Calu3 (cell line): ENCODE data around the gene PYURF. TPM values are rescaled to one million over a fixed set of nuclear protein-coding genes. Genes with fewer than 3 reads are reported as not detected.

Experiments
- BruUV-seq: library from RNA; stranded (reverse); fragments of 400-500 nt; replicated peaks from 2 replicates; lab custom pipeline; 2021; lab: Mats Ljungman, UMichigan
- CTCF ChIA-PET: fragments of 300-600 bp; sonication (Branson Sonifier 250); formaldehyde crosslinking; loops from one replicate; lab custom pipeline; 2022; ENCODE audit warnings: antibody characterized with exemption; lab: Charles Lee
- DNase-seq: peaks from one replicate; pipeline ENCODE4 v3.0.0; 2022
- H3K27ac Mint-ChIP-seq: one replicate; pipeline ENCODE4 v1.8.0; 2022; ENCODE audit warnings: mixed read lengths; ENCODE audit not compliant: unreplicated experiment
- H3K27me3 Mint-ChIP-seq: one replicate; pipeline ENCODE4 v1.8.0; 2022; ENCODE audit warnings: mixed read lengths; ENCODE audit not compliant: unreplicated experiment
- H3K36me3 Mint-ChIP-seq: one replicate; pipeline ENCODE4 v1.8.0; 2022; ENCODE audit warnings: mild to moderate bottlenecking, moderate library complexity, mixed read lengths; ENCODE audit not compliant: insufficient read depth, unreplicated experiment
- H3K4me1 Mint-ChIP-seq: one replicate; pipeline ENCODE4 v1.8.0; 2022; ENCODE audit warnings: mild to moderate bottlenecking, low read depth, mixed read lengths; ENCODE audit not compliant: unreplicated experiment
- H3K4me3 Mint-ChIP-seq: one replicate; pipeline ENCODE4 v1.8.0; 2022; ENCODE audit warnings: mild to moderate bottlenecking, low read depth, moderate library complexity, mixed read lengths; ENCODE audit not compliant: unreplicated experiment
- H3K9me3 Mint-ChIP-seq: one replicate; pipeline ENCODE4 v1.8.0; 2022; ENCODE audit warnings: low read depth, mixed read lengths; ENCODE audit not compliant: unreplicated experiment
- intact Hi-C: fragments of 100-400 bp; cut with micrococcal nuclease; formaldehyde crosslinking; loops from one replicate; pipeline ENCODE4 v1.10.0; 2022; ENCODE audit not compliant: unreplicated experiment
- total RNA-seq: library from RNA; stranded (reverse); gene quantifications from 2 replicates; pipeline ENCODE4 v1.2.3, GENCODE V29; 2022
- TF ChIP-seq, protein P1 (sequence below): fragments of 200-600 bp; IDR thresholded peaks from one replicate; pipeline ENCODE4 v1.8.0; 2022; ENCODE audit warnings: antibody characterized with exemption; ENCODE audit not compliant: unreplicated experiment

PYURF gene
- total RNA-seq, 1 experiment from 2014 or later, result 37.9 TPM

GRCh38 chr4:88533088-88533790 lies 9.7 kb upstream of the PYURF start:
- TF ChIP-seq, protein P1, sequence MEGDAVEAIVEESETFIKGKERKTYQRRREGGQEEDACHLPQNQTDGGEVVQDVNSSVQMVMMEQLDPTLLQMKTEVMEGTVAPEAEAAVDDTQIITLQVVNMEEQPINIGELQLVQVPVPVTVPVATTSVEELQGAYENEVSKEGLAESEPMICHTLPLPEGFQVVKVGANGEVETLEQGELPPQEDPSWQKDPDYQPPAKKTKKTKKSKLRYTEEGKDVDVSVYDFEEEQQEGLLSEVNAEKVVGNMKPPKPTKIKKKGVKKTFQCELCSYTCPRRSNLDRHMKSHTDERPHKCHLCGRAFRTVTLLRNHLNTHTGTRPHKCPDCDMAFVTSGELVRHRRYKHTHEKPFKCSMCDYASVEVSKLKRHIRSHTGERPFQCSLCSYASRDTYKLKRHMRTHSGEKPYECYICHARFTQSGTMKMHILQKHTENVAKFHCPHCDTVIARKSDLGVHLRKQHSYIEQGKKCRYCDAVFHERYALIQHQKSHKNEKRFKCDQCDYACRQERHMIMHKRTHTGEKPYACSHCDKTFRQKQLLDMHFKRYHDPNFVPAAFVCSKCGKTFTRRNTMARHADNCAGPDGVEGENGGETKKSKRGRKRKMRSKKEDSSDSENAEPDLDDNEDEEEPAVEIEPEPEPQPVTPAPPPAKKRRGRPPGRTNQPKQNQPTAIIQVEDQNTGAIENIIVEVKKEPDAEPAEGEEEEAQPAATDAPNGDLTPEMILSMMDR, result no peak
- Mint-ChIP-seq H3K36me3 (no peaks in the 10 kb centered on the region), H3K27ac (peak overlapping the region; percentile 17), H3K27me3 (no peaks in the 10 kb centered on the region), H3K9me3 (no peaks in the 10 kb centered on the region), H3K4me3 (no peak overlapping the region), H3K4me1 (peaks cover 8% of the 10 kb centered on the region)
- intact Hi-C loops, result no loop called here
- no peak for DNase-seq
- CTCF ChIA-PET, result no interaction called here
- no TSS peak for BruUV-seq

DNA sequence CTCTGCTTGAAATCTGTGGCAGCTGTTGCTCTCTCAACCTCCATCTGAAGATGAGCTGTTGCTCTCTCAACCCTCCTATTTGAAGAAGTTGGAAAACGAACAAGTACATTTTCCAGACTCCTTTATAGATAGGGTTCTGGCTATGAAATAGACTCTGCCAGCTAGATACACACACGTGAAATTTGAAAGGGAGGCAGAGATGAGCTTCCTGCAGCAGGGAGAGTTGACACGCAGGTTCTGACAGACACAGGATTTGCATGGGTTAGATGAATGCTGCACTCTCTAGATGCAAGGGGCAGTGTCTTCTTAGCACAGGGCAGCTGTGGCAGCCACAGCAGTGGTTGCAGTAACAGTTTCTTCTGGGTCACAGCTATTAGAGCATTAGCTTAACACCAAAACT lies 8.0 kb upstream of the PYURF start:
- BruUV-seq, result no TSS peak
- Mint-ChIP-seq H3K36me3 (no peaks in the 10 kb centered on the region), H3K27ac (no peak overlapping the region), H3K4me3 (no peak overlapping the region), H3K4me1 (peaks cover 8% of the 10 kb centered on the region), H3K9me3 (no peaks in the 10 kb centered on the region), H3K27me3 (no peaks in the 10 kb centered on the region)
- CTCF ChIA-PET, result interaction anchor here (0.7 kb wide), 1 partner anchor 128 kb away, joined by 3 read pairs; no protein-coding TSS in a partner anchor
- TF ChIP-seq, protein P1, result no peak
- no peak for DNase-seq
- intact Hi-C loops, result no loop called here

DNA sequence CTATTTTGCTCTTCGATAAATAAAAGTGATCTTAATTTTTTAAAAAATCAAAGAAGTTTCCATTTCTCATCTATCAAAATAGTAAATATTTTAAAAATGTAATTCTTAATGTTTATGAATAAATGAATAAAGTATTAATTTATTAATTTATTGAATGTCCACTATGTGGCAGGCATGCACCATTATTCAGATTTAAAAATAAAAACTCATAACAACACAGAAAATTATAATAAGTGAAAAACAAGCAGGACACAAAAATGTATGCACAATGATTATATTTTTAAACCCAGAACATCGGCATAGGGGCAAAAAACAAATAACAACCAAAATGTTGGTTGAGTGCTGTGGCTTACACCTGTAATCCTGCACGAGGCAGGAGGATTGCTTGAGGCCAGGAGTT lies 5.3 kb upstream of the PYURF start:
- intact Hi-C loops, result loop anchor here (1.0 to 5.0 kb wide), 4 partner anchors 130 to 496 kb away; no protein-coding TSS in a partner anchor
- DNase-seq, result no peak
- H3K4me1 Mint-ChIP-seq, result peaks cover 4% of the 10 kb centered on the region
- BruUV-seq, result no TSS peak
- H3K4me3 Mint-ChIP-seq, result no peak overlapping the region
- CTCF ChIA-PET, result no interaction called here
- H3K9me3 Mint-ChIP-seq, result no peaks in the 10 kb centered on the region
- H3K27me3 Mint-ChIP-seq, result no peaks in the 10 kb centered on the region
- TF ChIP-seq, protein P1, result no peak
- peaks cover 8% of the 10 kb centered on the region for H3K36me3 Mint-ChIP-seq
- no peak overlapping the region for H3K27ac Mint-ChIP-seq

- H3K4me3 Mint-ChIP-seq, result no peak overlapping the region
- no peaks in the 10 kb centered on the region for H3K4me1 Mint-ChIP-seq
- H3K27ac Mint-ChIP-seq, result no peak overlapping the region
- CTCF ChIA-PET, result interaction anchor here (1.0 to 2.3 kb wide), 2 partner anchors 85 to 131 kb away, joined by 3 to 10 read pairs; no protein-coding TSS in a partner anchor
- no peaks in the 10 kb centered on the region for H3K9me3 Mint-ChIP-seq
- peaks cover 19% of the 10 kb centered on the region for H3K36me3 Mint-ChIP-seq
- DNase-seq, result no peak
- intact Hi-C loops, result loop anchor here (2.0 to 5.0 kb wide), 3 partner anchors 275 to 497 kb away; no protein-coding TSS in a partner anchor
- H3K27me3 Mint-ChIP-seq, result no peaks in the 10 kb centered on the region
- no TSS peak for BruUV-seq
- TF ChIP-seq, protein P1, result no peak
These were observed 4.2 kb upstream of the PYURF start for GRCh38 chr4:88527787-88528186.
